ENCODE measurements around the gene TBC1D17. TPM values are rescaled to one million over a fixed set of nuclear protein-coding genes. Genes with fewer than 3 reads are reported as not detected.

The TBC1D17 gene
- total RNA-seq, 2 donors from 2014 or later = 20.4 to 27.5 TPM

DNA sequence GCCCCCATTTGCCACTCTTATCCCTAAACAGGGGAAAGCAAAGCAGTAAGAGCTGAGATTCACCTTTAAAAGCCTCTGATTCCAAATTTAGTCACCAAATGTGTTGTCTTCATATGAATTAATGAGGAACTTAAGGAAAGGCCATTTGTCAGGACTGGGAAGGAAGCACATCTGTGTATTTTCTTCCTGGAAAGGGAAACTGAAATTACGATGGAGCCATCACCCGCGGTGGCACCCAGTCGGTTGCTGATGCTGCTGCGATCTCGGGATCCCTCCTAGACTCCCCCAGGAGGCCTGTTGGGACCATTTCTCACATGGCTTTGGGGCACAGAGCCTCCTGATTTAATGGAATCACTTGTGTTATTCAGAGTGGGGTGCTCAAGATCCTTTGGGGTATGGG, 26.6 kb downstream of the TBC1D17 start:
- Histone ChIP-seq H3K36me3 (peaks cover 15% of the 10 kb centered on the region), H3K27me3 (no peaks in the 10 kb centered on the region), H3K9me3 (no peaks in the 10 kb centered on the region), H3K4me1 (no peaks in the 10 kb centered on the region), H3K27ac (no peak overlapping the region), H3K4me3 (no peak overlapping the region)
- TF ChIP-seq, protein P1, sequence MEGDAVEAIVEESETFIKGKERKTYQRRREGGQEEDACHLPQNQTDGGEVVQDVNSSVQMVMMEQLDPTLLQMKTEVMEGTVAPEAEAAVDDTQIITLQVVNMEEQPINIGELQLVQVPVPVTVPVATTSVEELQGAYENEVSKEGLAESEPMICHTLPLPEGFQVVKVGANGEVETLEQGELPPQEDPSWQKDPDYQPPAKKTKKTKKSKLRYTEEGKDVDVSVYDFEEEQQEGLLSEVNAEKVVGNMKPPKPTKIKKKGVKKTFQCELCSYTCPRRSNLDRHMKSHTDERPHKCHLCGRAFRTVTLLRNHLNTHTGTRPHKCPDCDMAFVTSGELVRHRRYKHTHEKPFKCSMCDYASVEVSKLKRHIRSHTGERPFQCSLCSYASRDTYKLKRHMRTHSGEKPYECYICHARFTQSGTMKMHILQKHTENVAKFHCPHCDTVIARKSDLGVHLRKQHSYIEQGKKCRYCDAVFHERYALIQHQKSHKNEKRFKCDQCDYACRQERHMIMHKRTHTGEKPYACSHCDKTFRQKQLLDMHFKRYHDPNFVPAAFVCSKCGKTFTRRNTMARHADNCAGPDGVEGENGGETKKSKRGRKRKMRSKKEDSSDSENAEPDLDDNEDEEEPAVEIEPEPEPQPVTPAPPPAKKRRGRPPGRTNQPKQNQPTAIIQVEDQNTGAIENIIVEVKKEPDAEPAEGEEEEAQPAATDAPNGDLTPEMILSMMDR (IDR thresholded peaks at IDR 0.05) = no peak
- no peak for DNase-seq (ENCODE audit: low spot score)

DNA sequence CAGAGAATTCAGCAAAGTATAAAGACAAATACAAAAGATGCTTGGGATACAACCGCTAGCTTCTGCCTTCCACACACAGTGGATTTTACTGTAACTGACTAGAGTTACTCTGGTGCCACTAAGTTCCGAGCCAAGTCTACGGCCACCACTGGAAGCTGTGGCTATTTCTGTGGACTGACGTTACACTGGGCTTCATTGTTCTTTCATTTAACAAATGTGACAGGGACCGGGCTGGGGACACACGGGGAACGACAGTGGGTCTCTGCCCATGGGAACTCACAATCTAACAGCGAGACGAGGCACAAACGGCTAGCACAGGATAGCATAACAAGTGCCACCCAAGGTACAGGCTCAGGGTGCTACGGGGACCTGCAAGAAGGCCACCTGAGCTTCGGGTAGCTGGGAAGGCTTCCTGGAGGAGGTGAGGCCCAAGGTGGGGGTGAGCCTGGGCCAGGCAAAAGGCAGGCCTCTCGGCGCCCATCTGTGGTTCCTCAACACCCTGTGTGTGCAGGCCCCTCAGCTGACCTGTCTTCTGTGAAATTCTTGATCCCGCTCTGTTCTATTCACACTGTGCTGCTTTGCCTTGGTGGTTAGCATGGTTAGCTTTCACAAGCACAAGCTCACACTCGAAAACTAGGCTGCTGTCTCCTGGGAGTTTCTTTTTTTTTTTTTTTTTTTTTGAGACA, 29.5 kb downstream of the TBC1D17 start:
- Histone ChIP-seq H3K36me3 (peaks cover 15% of the 10 kb centered on the region), H3K27ac (no peak overlapping the region), H3K4me3 (no peak overlapping the region), H3K27me3 (no peaks in the 10 kb centered on the region), H3K4me1 (peaks cover 0 to 8% of the 10 kb centered on the region in 2 donors), H3K9me3 (no peaks in the 10 kb centered on the region)
- DNase-seq (ENCODE audit: low spot score) = no peak
- TF ChIP-seq, protein P1 (IDR thresholded peaks at IDR 0.05) = no peak

DNA sequence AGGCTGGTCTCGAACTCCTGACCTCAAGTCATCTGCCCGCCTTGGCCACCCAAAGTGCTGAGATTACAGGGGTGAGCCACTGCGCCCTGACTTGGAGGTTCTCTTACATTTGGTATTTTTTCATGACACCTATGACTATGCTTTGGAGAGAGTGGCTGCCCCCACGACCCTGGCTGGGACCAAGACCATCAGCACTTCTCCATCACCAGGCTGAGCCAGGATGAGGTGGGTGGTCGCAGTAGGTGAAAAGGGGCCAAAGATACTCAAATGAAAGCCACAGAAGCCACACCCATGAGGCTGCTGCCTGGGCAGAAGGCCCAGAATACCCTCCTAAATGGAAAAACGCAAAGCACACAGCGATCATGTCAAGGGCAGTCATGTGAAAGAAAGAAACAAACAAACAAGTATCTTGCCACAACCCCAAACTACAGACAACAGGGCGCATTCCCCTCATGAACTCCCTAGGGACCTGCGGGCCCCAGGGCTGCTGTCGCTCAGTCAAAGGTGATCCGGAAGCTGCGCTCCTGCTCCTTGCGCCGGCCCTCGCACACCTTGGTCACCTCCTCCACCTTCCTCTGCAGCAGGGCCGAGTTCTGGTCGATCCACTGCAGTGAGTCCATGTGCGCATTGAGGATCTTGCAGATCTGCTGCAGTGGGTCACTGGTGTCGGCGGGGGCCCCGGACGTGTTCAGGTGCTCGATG, 30.4 kb downstream of the TBC1D17 start:
- H3K4me3 ChIP-seq = no peak overlapping the region
- TF ChIP-seq, protein P1 (IDR thresholded peaks at IDR 0.05) = no peak
- H3K27ac ChIP-seq = no peak overlapping the region
- no peaks in the 10 kb centered on the region for H3K9me3 ChIP-seq
- no peak for DNase-seq (ENCODE audit: low spot score)
- H3K27me3 ChIP-seq = no peaks in the 10 kb centered on the region
- peaks cover 15% of the 10 kb centered on the region for H3K36me3 ChIP-seq
- H3K4me1 ChIP-seq = peaks cover 0 to 8% of the 10 kb centered on the region in 2 donors

DNA sequence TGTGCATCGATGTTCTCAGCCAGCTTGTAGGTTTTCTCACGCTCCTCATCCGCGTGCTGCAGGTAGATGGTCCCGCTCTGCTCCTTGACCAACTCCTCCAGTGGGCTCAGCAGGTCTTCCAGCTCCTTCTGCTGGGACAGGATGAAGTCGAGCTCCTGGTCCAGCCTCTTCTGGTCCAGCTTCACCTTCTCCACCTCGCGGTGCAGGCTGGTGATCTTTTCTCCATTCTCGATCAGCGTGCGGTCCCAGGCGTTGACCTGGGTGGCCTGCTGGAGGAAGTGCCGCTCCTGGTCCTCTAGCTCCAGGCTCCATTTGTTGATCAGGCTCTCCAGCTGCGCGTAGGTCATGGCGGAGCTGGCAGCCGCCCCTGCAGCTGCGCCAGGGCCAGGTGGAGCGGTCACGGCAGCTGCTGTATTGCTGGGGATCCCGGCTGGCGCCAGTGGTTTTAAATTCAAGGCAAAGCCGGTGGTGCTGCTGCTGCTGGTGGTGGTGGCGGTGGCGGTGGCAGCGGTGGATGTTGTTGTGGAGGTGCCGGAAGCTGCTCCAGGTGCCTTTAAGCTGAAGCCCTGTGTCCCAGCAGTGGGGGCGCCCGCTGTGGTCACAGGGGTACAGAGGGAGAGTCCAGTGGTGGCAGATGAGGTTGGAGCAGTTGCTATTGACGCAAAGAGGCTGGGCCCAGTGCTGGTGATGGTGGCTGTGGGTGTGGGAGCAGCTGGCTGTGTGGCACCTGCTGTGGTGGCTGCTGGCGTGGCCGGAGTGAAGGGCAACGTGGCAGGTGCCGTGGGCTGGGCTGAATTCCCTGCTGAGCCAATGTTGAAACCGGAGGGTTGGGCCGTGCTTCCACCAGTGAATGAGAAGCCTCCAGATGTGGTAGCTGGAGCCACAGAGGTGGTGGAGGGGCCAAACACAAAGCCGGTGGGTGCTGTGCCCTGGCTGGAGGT, 31.2 kb downstream of the TBC1D17 start:
- H3K4me3 ChIP-seq = no peak overlapping the region
- no peaks in the 10 kb centered on the region for H3K9me3 ChIP-seq
- DNase-seq (ENCODE audit: low spot score) = no peak
- H3K4me1 ChIP-seq = peaks cover 0 to 8% of the 10 kb centered on the region in 2 donors
- no peaks in the 10 kb centered on the region for H3K27me3 ChIP-seq
- TF ChIP-seq, protein P1 (IDR thresholded peaks at IDR 0.05) = no peak
- no peak overlapping the region for H3K27ac ChIP-seq
- H3K36me3 ChIP-seq = peaks cover 15% of the 10 kb centered on the region

DNA sequence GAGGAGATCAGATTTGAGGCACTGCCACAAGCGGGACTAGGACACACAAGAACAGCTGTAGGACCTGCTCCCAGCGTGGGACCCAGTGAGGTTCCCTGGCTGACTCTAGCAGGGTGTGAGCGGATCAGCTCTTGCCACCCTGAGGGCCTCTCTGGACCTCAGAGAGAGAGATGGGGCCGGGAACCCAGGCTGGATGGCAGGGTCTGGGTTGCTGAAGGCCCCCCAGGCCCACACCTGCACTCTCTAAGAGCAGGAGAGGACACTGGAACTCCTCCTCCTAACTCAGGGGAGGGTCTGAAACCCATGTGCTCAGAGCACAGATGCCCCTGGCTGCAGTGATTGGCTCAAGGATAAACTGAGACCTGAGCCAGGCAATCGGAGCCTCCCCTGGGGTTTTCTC, 32.7 kb downstream of the TBC1D17 start:
- no peak for DNase-seq (ENCODE audit: low spot score)
- peaks cover 0 to 8% of the 10 kb centered on the region in 2 donors for H3K4me1 ChIP-seq
- H3K36me3 ChIP-seq = peaks cover 21% of the 10 kb centered on the region
- H3K4me3 ChIP-seq = no peak overlapping the region
- no peak overlapping the region for H3K27ac ChIP-seq
- H3K27me3 ChIP-seq = no peaks in the 10 kb centered on the region
- TF ChIP-seq, protein P1 (IDR thresholded peaks at IDR 0.05) = no peak
- H3K9me3 ChIP-seq = no peaks in the 10 kb centered on the region

Measured in right atrium auricular region (tissue), 2 donors.